OCI-LY3 (cell line): Measurements from ENCODE around the gene RHOT2.

Experiments
- H2AFZ ChIP-seq: fragments of 200-600, 300-600 bp; shearing (Covaris generic); 2 replicates; pipeline ENCODE4 v1.6.0; 2014; ENCODE audit warnings: antibody characterized with exemption, low read depth, low read length
- H3K27ac ChIP-seq: fragments of 200-600, 300-600 bp; sonication (generic); 2 replicates; pipeline ENCODE4 v1.5.1; 2014; ENCODE audit warnings: mild to moderate bottlenecking, low read length, moderate library complexity, mixed read lengths
- H3K27me3 ChIP-seq: fragments of 200-600, 300-600 bp; sonication (generic); 2 replicates; pipeline ENCODE4 v1.6.1; 2014; ENCODE audit warnings: low read depth, low read length, mixed read lengths
- H3K36me3 ChIP-seq: fragments of 200-600, 300-600 bp; sonication (generic); replicated peaks from 2 replicates; pipeline ENCODE3; 2014; ENCODE audit warnings: low read depth, low read length, mixed read lengths
- H3K4me1 ChIP-seq: fragments of 300-600, 200-600 bp; sonication (generic); 2 replicates; pipeline ENCODE4 v1.6.1; 2014; ENCODE audit warnings: low read length, mixed read lengths
- H3K4me2 ChIP-seq: fragments of 200-600, 300-600 bp; sonication (generic); 2 replicates; pipeline ENCODE4 v1.6.1; 2014; ENCODE audit warnings: low read length, mixed read lengths
- H3K4me3 ChIP-seq: fragments of 300-600, 200-600 bp; sonication (generic); 2 replicates; pipeline ENCODE4 v1.5.1; 2014; ENCODE audit warnings: antibody characterized with exemption, mild to moderate bottlenecking, low read length, moderate library complexity
- H3K79me2 ChIP-seq: fragments of 300-600, 200-600 bp; shearing (Covaris generic); 2 replicates; pipeline ENCODE4 v1.6.1; 2014; ENCODE audit warnings: mild to moderate bottlenecking, low read length, mixed read lengths
- H3K9ac ChIP-seq: fragments of 300-600, 200-600 bp; shearing (Covaris generic); 2 replicates; pipeline ENCODE4 v1.6.0; 2014; ENCODE audit warnings: mild to moderate bottlenecking, low read length, moderate library complexity
- H3K9me3 ChIP-seq: fragments of 200-600, 300-600 bp; shearing (Covaris generic); 2 replicates; pipeline ENCODE4 v1.6.1; 2014; ENCODE audit warnings: low read length, mixed read lengths; ENCODE audit not compliant: insufficient read depth
- H4K20me1 ChIP-seq: fragments of 200-600, 300-600 bp; sonication (generic); 2 replicates; pipeline ENCODE4 v1.6.1; 2016; ENCODE audit warnings: low read length, mixed read lengths; ENCODE audit not compliant: insufficient read depth
- CTCF ChIP-seq: fragments of 200-600, 300-600 bp; sonication (generic); IDR thresholded peaks from 2 replicates; pipeline ENCODE4 v1.5.1; 2014; ENCODE audit warnings: antibody characterized with exemption, low read length, low read depth
- EZH2phosphoT487 ChIP-seq: fragments of 200-600 bp; shearing (Covaris generic); IDR thresholded peaks from 2 replicates; pipeline ENCODE4 v1.6.1; 2018; ENCODE audit warnings: antibody characterized with exemption, mixed run types, low read depth

RHOT2 gene

GRCh38 chr16:631808-632358 lies 36.0 kb upstream of the RHOT2 start:
- H3K9me3 ChIP-seq = no peaks in the 10 kb centered on the region
- H3K36me3 ChIP-seq = peaks cover 12% of the 10 kb centered on the region
- no peak overlapping the region for H3K9ac ChIP-seq
- H3K27ac ChIP-seq = no peak overlapping the region
- H3K4me1 ChIP-seq = peaks cover 7% of the 10 kb centered on the region
- no peak overlapping the region for H3K4me3 ChIP-seq
- H4K20me1 ChIP-seq = peaks cover 10% of the 10 kb centered on the region; the same call in 1 of the 2 replicates
- H3K27me3 ChIP-seq = no peaks in the 10 kb centered on the region
- peaks cover 16% of the 10 kb centered on the region for H3K79me2 ChIP-seq
- H3K4me2 ChIP-seq = no peak overlapping the region
- TF ChIP-seq CTCF (no peak), EZH2phosphoT487 (no peak)
- H2AFZ ChIP-seq = no peak overlapping the region

GRCh38 chr16:632486-633335 lies 35.2 kb upstream of the RHOT2 start:
- peaks cover 12% of the 10 kb centered on the region for H3K36me3 ChIP-seq
- peaks cover 10% of the 10 kb centered on the region; the same call in 1 of the 2 replicates for H4K20me1 ChIP-seq
- peaks cover 10% of the 10 kb centered on the region for H3K4me1 ChIP-seq
- H3K27me3 ChIP-seq = no peaks in the 10 kb centered on the region
- H3K4me2 ChIP-seq = no peak overlapping the region
- no peak overlapping the region for H3K9ac ChIP-seq
- no peak overlapping the region for H2AFZ ChIP-seq
- no peak overlapping the region for H3K4me3 ChIP-seq
- no peak for TF ChIP-seq CTCF
- no peak for TF ChIP-seq EZH2phosphoT487
- H3K79me2 ChIP-seq = peaks cover 16% of the 10 kb centered on the region
- no peaks in the 10 kb centered on the region for H3K9me3 ChIP-seq
- no peak overlapping the region for H3K27ac ChIP-seq

- H3K9ac ChIP-seq = no peak overlapping the region
Observed at GRCh38 chr16:633336-634050, 34.4 kb upstream of the RHOT2 start.

More at GRCh38 chr16:633336-634050, 34.4 kb upstream of the RHOT2 start:
- no peaks in the 10 kb centered on the region for H3K9me3 ChIP-seq
- no peak overlapping the region for H3K27ac ChIP-seq
- H3K4me1 ChIP-seq = peaks cover 10% of the 10 kb centered on the region
- H3K27me3 ChIP-seq = no peaks in the 10 kb centered on the region
- peaks cover 12% of the 10 kb centered on the region for H3K36me3 ChIP-seq
- H3K79me2 ChIP-seq = peaks cover 16% of the 10 kb centered on the region
- no peak overlapping the region for H3K4me2 ChIP-seq
- H4K20me1 ChIP-seq = peaks cover 10% of the 10 kb centered on the region; the same call in 1 of the 2 replicates
- no peak overlapping the region for H2AFZ ChIP-seq
- TF ChIP-seq EZH2phosphoT487 (no peak), CTCF (no peak)
- no peak overlapping the region for H3K4me3 ChIP-seq
